Panc1 (cell line): ENCODE results near the gene OPHN1. TPM values are rescaled to one million over a fixed set of nuclear protein-coding genes. Genes with fewer than 3 reads are reported as not detected.

Experiments
- ATAC-seq: fragments of 200-7000 bp; cut with Tn5 transposase; 2 replicates; pipeline ENCODE4 v1.9.1; 2020; ENCODE audit warnings: mild to moderate bottlenecking, moderate library complexity
- BruUV-seq: library from RNA; stranded (reverse); fragments of 400-500 nt; replicated peaks from 2 replicates; lab custom pipeline; 2021; lab: Mats Ljungman, UMichigan
- CTCF ChIA-PET: fragments of 300-600 bp; sonication (Branson Sonifier 250); formaldehyde crosslinking; loops from one replicate; lab custom pipeline; 2022; ENCODE audit warnings: antibody characterized with exemption; lab: Charles Lee
- POLR2A ChIA-PET: fragments of 300-600 bp; sonication (Branson Sonifier 250); formaldehyde crosslinking; loops from one replicate; lab custom pipeline; 2022; ENCODE audit warnings: antibody characterized with exemption; lab: Charles Lee
- DNase-seq: peaks from one replicate; pipeline ENCODE4 v3.0.0-alpha.2; 2010; ENCODE audit warnings: low read depth, low spot score
- H3K27ac ChIP-seq: 2 replicates; pipeline ENCODE4 v1.5.1; 2011; ENCODE audit warnings: mild to moderate bottlenecking, low read length, inconsistent platforms
- H3K27me3 ChIP-seq: fragments of 200-500 bp; sonication (Bioruptor generic); 2 replicates; pipeline ENCODE4 v1.6.0; 2014; ENCODE audit warnings: low read length, inconsistent platforms; ENCODE audit not compliant: control insufficient read depth, insufficient read depth
- H3K36me3 ChIP-seq: fragments of 200-500 bp; sonication (Bioruptor generic); 2 replicates; pipeline ENCODE4 v1.5.1; 2014; ENCODE audit warnings: inconsistent platforms, mild to moderate bottlenecking, low read length, moderate library complexity; ENCODE audit not compliant: control insufficient read depth, insufficient read depth
- H3K4me1 ChIP-seq: 2 replicates; pipeline ENCODE4 v1.5.1; 2011; ENCODE audit warnings: inconsistent platforms, mild to moderate bottlenecking, low read length, moderate library complexity; ENCODE audit not compliant: control insufficient read depth, insufficient read depth
- H3K4me3 ChIP-seq, 2 experiments: 2 replicates each; pipeline ENCODE4 v1.5.1; 2011 to 2012; ENCODE audit warnings: low read depth in 2 of 2, low read length in 2 of 2, mild to moderate bottlenecking in 2 of 2, inconsistent platforms in 1 of 2, moderate library complexity in 1 of 2
- H3K9me3 ChIP-seq: fragments of 200-500 bp; sonication (Bioruptor generic); 2 replicates; pipeline ENCODE4 v1.5.1; 2014; ENCODE audit warnings: low read depth, mild to moderate bottlenecking, inconsistent platforms, low read length, moderate library complexity; ENCODE audit not compliant: control insufficient read depth, insufficient read depth
- POLR2AphosphoS5 ChIP-seq: IDR thresholded peaks from 2 replicates; pipeline ENCODE4 v1.6.1; 2012; ENCODE audit warnings: mild to moderate bottlenecking, low read depth, low read length, moderate library complexity
- REST ChIP-seq, 2 experiments: IDR thresholded peaks; 2 replicates each; pipeline ENCODE4 v1.6.1; 2011 to 2012; ENCODE audit warnings: low read depth in 2 of 2, control low read depth in 1 of 2, low read length in 1 of 2, mild to moderate bottlenecking in 1 of 2, moderate library complexity in 1 of 2; ENCODE audit not compliant: insufficient read depth in 1 of 2
- SIN3A ChIP-seq: IDR thresholded peaks from 2 replicates; pipeline ENCODE4 v1.6.1; 2012; ENCODE audit warnings: low read depth, mild to moderate bottlenecking, low read length, moderate library complexity, borderline replicate concordance; ENCODE audit not compliant: insufficient read depth
- TCF7L2 ChIP-seq: IDR thresholded peaks from 2 replicates; pipeline ENCODE4 v1.6.1; 2011; ENCODE audit warnings: mild to moderate bottlenecking, low read depth, low read length, inconsistent platforms
- in situ Hi-C: cut with HindIII; loops from 2 replicates; pipeline ENCODE4 v1.10.0; 2016; ENCODE audit warnings: low sequenced_read_pairs, low pct_unique_long_range_greater_than_20kb
- intact Hi-C: fragments of 100-400 bp; cut with micrococcal nuclease; formaldehyde crosslinking; loops from one replicate; pipeline ENCODE4 v1.10.0; 2022; ENCODE audit not compliant: unreplicated experiment
- total RNA-seq: library from RNA; stranded (reverse); gene quantifications from one replicate; pipeline ENCODE4 v1.2.1, GENCODE V29; 2021; ENCODE audit not compliant: unreplicated experiment
- TF ChIP-seq, protein P1 (sequence below): fragments of 450-650 bp; IDR thresholded peaks from 2 replicates; pipeline ENCODE4 v1.5.1; 2017; ENCODE audit warnings: mild to moderate bottlenecking

Gene OPHN1
- total RNA-seq, 1 experiment from 2014 or later, result 8.8 TPM

GRCh38 chrX:68186552-68187262 lies 246.6 kb downstream of the OPHN1 start:
- Histone ChIP-seq H3K9me3 (no peaks in the 10 kb centered on the region), H3K36me3 (no peaks in the 10 kb centered on the region; the same call in 1 of the 2 replicates), H3K4me3 (no peak overlapping the region), H3K4me1 (no peaks in the 10 kb centered on the region), H3K27ac (no peak overlapping the region), H3K27me3 (no peaks in the 10 kb centered on the region)
- no peak for ATAC-seq
- ChIA-PET POLR2A (no interaction called here), CTCF (no interaction called here)
- no peak for DNase-seq
- TF ChIP-seq SIN3A (no peak), REST (IDR thresholded peaks at IDR 0.05; ENCODE audit: insufficient read depth in 1 of 2, low read depth in 2 of 2, low read length in 1 of 2) (no peak), TCF7L2 (no peak), POLR2AphosphoS5 (no peak)
- TF ChIP-seq, protein P1, sequence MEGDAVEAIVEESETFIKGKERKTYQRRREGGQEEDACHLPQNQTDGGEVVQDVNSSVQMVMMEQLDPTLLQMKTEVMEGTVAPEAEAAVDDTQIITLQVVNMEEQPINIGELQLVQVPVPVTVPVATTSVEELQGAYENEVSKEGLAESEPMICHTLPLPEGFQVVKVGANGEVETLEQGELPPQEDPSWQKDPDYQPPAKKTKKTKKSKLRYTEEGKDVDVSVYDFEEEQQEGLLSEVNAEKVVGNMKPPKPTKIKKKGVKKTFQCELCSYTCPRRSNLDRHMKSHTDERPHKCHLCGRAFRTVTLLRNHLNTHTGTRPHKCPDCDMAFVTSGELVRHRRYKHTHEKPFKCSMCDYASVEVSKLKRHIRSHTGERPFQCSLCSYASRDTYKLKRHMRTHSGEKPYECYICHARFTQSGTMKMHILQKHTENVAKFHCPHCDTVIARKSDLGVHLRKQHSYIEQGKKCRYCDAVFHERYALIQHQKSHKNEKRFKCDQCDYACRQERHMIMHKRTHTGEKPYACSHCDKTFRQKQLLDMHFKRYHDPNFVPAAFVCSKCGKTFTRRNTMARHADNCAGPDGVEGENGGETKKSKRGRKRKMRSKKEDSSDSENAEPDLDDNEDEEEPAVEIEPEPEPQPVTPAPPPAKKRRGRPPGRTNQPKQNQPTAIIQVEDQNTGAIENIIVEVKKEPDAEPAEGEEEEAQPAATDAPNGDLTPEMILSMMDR, result no peak
- BruUV-seq, result no TSS peak
- intact Hi-C loops (no loop called here), in situ Hi-C loops (no loop called here)

GRCh38 chrX:68185161-68185560 lies 248.1 kb downstream of the OPHN1 start:
- DNase-seq (no peak), ATAC-seq (no peak)
- no TSS peak for BruUV-seq
- Histone ChIP-seq H3K9me3 (no peaks in the 10 kb centered on the region), H3K4me1 (no peaks in the 10 kb centered on the region), H3K27ac (no peak overlapping the region), H3K27me3 (no peaks in the 10 kb centered on the region), H3K36me3 (no peaks in the 10 kb centered on the region; the same call in 1 of the 2 replicates), H3K4me3 (no peak overlapping the region)
- intact Hi-C loops (no loop called here), in situ Hi-C loops (no loop called here)
- ChIA-PET CTCF (no interaction called here), POLR2A (no interaction called here)
- TF ChIP-seq SIN3A, result no peak
- TF ChIP-seq REST (IDR thresholded peaks at IDR 0.05; ENCODE audit: insufficient read depth in 1 of 2, low read depth in 2 of 2, low read length in 1 of 2), result no peak
- no peak for TF ChIP-seq POLR2AphosphoS5
- TF ChIP-seq, protein P1, result no peak
- no peak for TF ChIP-seq TCF7L2
